ENCODE data around the gene FGF14.

The FGF14 gene

GRCh38 chr13:101996954-101997353 is 404.9 kb downstream of the FGF14 start:
- no peak for DNase-seq (ENCODE audit: low read depth in 1 of 2, low spot score in 1 of 2)

- DNase-seq (ENCODE audit: low read depth in 1 of 2, low spot score in 1 of 2) = no peak
Observed at GRCh38 chr13:101989798-101990350, 412.0 kb downstream of the FGF14 start.

GRCh38 chr13:101988140-101988539 is 413.7 kb downstream of the FGF14 start:
- DNase-seq (ENCODE audit: low read depth in 1 of 2, low spot score in 1 of 2) = no peak

GRCh38 chr13:101986316-101986715 is 415.5 kb downstream of the FGF14 start:
- no peak for DNase-seq (ENCODE audit: low read depth in 1 of 2, low spot score in 1 of 2)

GRCh38 chr13:101985321-101985720 is 416.5 kb downstream of the FGF14 start:
- DNase-seq (ENCODE audit: low read depth in 1 of 2, low spot score in 1 of 2) = no peak

- no peak for DNase-seq (ENCODE audit: low read depth in 1 of 2, low spot score in 1 of 2)
Observed at GRCh38 chr13:101982903-101983302, 418.9 kb downstream of the FGF14 start.

GRCh38 chr13:101979825-101980224 is 422.0 kb downstream of the FGF14 start:
- no peak for DNase-seq (ENCODE audit: low read depth in 1 of 2, low spot score in 1 of 2)

GRCh38 chr13:101978552-101979315 is 423.1 kb downstream of the FGF14 start:
- no peak for DNase-seq (ENCODE audit: low read depth in 1 of 2, low spot score in 1 of 2)

GRCh38 chr13:101977475-101977874 is 424.4 kb downstream of the FGF14 start:
- DNase-seq (ENCODE audit: low read depth in 1 of 2, low spot score in 1 of 2) = no peak

- no peak for DNase-seq (ENCODE audit: low read depth in 1 of 2, low spot score in 1 of 2)
Observed at GRCh38 chr13:101972191-101972590, 429.7 kb downstream of the FGF14 start.

GRCh38 chr13:101970341-101970740 is 431.5 kb downstream of the FGF14 start:
- DNase-seq (ENCODE audit: low read depth in 1 of 2, low spot score in 1 of 2) = no peak

- no peak for DNase-seq (ENCODE audit: low read depth in 1 of 2, low spot score in 1 of 2)
Observed at GRCh38 chr13:101967781-101968180, 434.1 kb downstream of the FGF14 start.

GRCh38 chr13:101967216-101967615 is 434.6 kb downstream of the FGF14 start:
- DNase-seq (ENCODE audit: low read depth in 1 of 2, low spot score in 1 of 2) = no peak

GRCh38 chr13:101965096-101965495 is 436.8 kb downstream of the FGF14 start:
- no peak for DNase-seq (ENCODE audit: low read depth in 1 of 2, low spot score in 1 of 2)

- no peak for DNase-seq (ENCODE audit: low read depth in 1 of 2, low spot score in 1 of 2)
Observed at GRCh38 chr13:101959016-101959415, 442.8 kb downstream of the FGF14 start.

GRCh38 chr13:101955764-101956163 is 446.1 kb downstream of the FGF14 start:
- DNase-seq (ENCODE audit: low read depth in 1 of 2, low spot score in 1 of 2) = no peak

GRCh38 chr13:101951114-101951513 is 450.7 kb downstream of the FGF14 start:
- no peak for DNase-seq (ENCODE audit: low read depth in 1 of 2, low spot score in 1 of 2)

- DNase-seq (ENCODE audit: low read depth in 1 of 2, low spot score in 1 of 2) = no peak
Observed at GRCh38 chr13:101949681-101950080, 452.2 kb downstream of the FGF14 start.

GRCh38 chr13:101946401-101946800 is 455.4 kb downstream of the FGF14 start:
- DNase-seq (ENCODE audit: low read depth in 1 of 2, low spot score in 1 of 2) = no peak

- no peak for DNase-seq (ENCODE audit: low read depth in 1 of 2, low spot score in 1 of 2)
Observed at GRCh38 chr13:101945435-101945834, 456.4 kb downstream of the FGF14 start.

- no peak for DNase-seq (ENCODE audit: low read depth in 1 of 2, low spot score in 1 of 2)
Observed at GRCh38 chr13:101944521-101944920, 457.3 kb downstream of the FGF14 start.

- no peak for DNase-seq (ENCODE audit: low read depth in 1 of 2, low spot score in 1 of 2)
Observed at GRCh38 chr13:101942535-101943157, 459.2 kb downstream of the FGF14 start.

Data from activated T-helper 1 cell treated with anti-CD3 and anti-CD28 coated beads, Interleukin-2, amount 50 U/mL, for 16 hours (primary cell).